Endothelial cell of umbilical vein (primary cell): Measurements from ENCODE around the gene TTLL9. TPM values are rescaled to one million over a fixed set of nuclear protein-coding genes. Genes with fewer than 3 reads are reported as not detected.

Source experiments
- BruUV-seq: library from RNA; stranded (reverse); fragments of 400-500 nt; replicated peaks from 2 replicates; lab custom pipeline; 2021; lab: Mats Ljungman, UMichigan
- CTCF ChIA-PET: fragments of 300-600, 350-600 bp; sonication (Branson Sonifier 250); formaldehyde crosslinking; loops from one replicate; lab custom pipeline; 2021; ENCODE audit warnings: antibody characterized with exemption, inconsistent platforms; lab: Charles Lee
- POLR2A ChIA-PET: fragments of 300-600, 350-600 bp; sonication (Branson Sonifier 250); formaldehyde crosslinking; loops from one replicate; lab custom pipeline; 2021; ENCODE audit warnings: antibody characterized with exemption, inconsistent platforms; lab: Charles Lee
- DNase-seq: peaks from one replicate; pipeline ENCODE4 v3.0.0-alpha.2; 2011; ENCODE audit warnings: low read depth, low spot score
- FAIRE-seq: peaks from 2 replicates; lab custom pipeline; 2011; peaks lifted over from hg19 to GRCh38; lab: Jason Lieb, UNC
- H2AFZ ChIP-seq: 2 replicates; pipeline ENCODE4 v1.6.0; 2012; ENCODE audit warnings: low read depth, low read length, control low read depth, inconsistent platforms
- H3K27ac ChIP-seq: 2 replicates; pipeline ENCODE4 v1.5.1; 2011; ENCODE audit warnings: low read depth, mild to moderate bottlenecking, control low read depth, low read length, moderate library complexity; ENCODE audit not compliant: insufficient read depth
- H3K27me3 ChIP-seq, 2 experiments: 2 replicates each; pipeline versions ENCODE4 v1.6.0 to v1.6.1; 2011; ENCODE audit warnings: low read length in 2 of 2, mixed read lengths in 1 of 2; ENCODE audit not compliant: control insufficient read depth in 2 of 2, insufficient read depth in 2 of 2
- H3K36me3 ChIP-seq, 2 experiments: 2 replicates in 1 of 2; 3 replicates in 1 of 2; pipeline ENCODE4 v1.5.1; 2011; ENCODE audit warnings: low read length in 2 of 2, mild to moderate bottlenecking in 1 of 2, moderate library complexity in 1 of 2; ENCODE audit not compliant: control insufficient read depth in 2 of 2, insufficient read depth in 2 of 2; ENCODE audit errors: extremely low read depth in 1 of 2
- H3K4me1 ChIP-seq: 3 replicates; pipeline ENCODE4 v1.5.1; 2011; ENCODE audit warnings: mild to moderate bottlenecking, low read length; ENCODE audit not compliant: control insufficient read depth, insufficient read depth; ENCODE audit errors: extremely low read depth
- H3K4me2 ChIP-seq: 2 replicates; pipeline ENCODE4 v1.6.1; 2011; ENCODE audit warnings: low read length, control low read depth, mixed read lengths; ENCODE audit not compliant: insufficient read depth
- H3K4me3 ChIP-seq, 3 experiments: fragments of 200-600 bp in 1 of 3; sonication (generic), shearing (Covaris generic) in 1 of 3; replicated peaks in 1 of 3; 2 replicates each; pipeline ENCODE4 v1.5.1; 2011 to 2016; ENCODE audit warnings: control low read depth in 3 of 3, low read length in 3 of 3, mild to moderate bottlenecking in 2 of 3, inconsistent platforms in 1 of 3, low read depth in 1 of 3, moderate library complexity in 1 of 3; ENCODE audit not compliant: insufficient read depth in 1 of 3
- H3K79me2 ChIP-seq: 2 replicates; pipeline ENCODE4 v1.6.0; 2012; ENCODE audit warnings: low read length, inconsistent platforms; ENCODE audit not compliant: control insufficient read depth, insufficient read depth
- H3K9ac ChIP-seq: replicated peaks from 2 replicates; pipeline ENCODE3; 2011; ENCODE audit warnings: low read length, control low read depth; ENCODE audit not compliant: insufficient read depth; ENCODE audit errors: extremely low read depth
- H3K9me1 ChIP-seq: replicated peaks from 3 replicates; pipeline ENCODE4 v1.6.0; 2011; ENCODE audit warnings: mild to moderate bottlenecking, low read length; ENCODE audit not compliant: control insufficient read depth, insufficient read depth; ENCODE audit errors: extremely low read depth
- H3K9me3 ChIP-seq: replicated peaks from 2 replicates; pipeline ENCODE4 v1.5.1; 2012; ENCODE audit warnings: low read length, inconsistent platforms; ENCODE audit not compliant: control insufficient read depth, insufficient read depth
- H4K20me1 ChIP-seq: replicated peaks from 2 replicates; pipeline ENCODE3; 2011; ENCODE audit warnings: mild to moderate bottlenecking, low read length; ENCODE audit not compliant: control insufficient read depth, insufficient read depth; ENCODE audit errors: extremely low read depth
- EZH2 ChIP-seq: IDR thresholded peaks from 2 replicates; pipeline ENCODE4 v1.6.1; 2012; ENCODE audit warnings: borderline replicate concordance, low read depth, mild to moderate bottlenecking, moderate library complexity, low read length, inconsistent platforms; ENCODE audit not compliant: severe bottlenecking
- FOS ChIP-seq: IDR thresholded peaks from 2 replicates; pipeline ENCODE4 v1.6.1; 2011; ENCODE audit warnings: mild to moderate bottlenecking, low read length, moderate library complexity, borderline replicate concordance; ENCODE audit not compliant: insufficient read depth
- GATA2 ChIP-seq: IDR thresholded peaks from 2 replicates; pipeline ENCODE4 v1.7.0; 2011; ENCODE audit warnings: low read depth, mild to moderate bottlenecking, moderate library complexity, mixed read lengths, low read length; ENCODE audit not compliant: insufficient read length, insufficient read depth
- JUN ChIP-seq: IDR thresholded peaks from 2 replicates; pipeline ENCODE4 v1.6.1; 2011; ENCODE audit warnings: borderline replicate concordance, low read depth; ENCODE audit not compliant: insufficient read length, insufficient read depth
- MYC ChIP-seq: IDR thresholded peaks from one replicate; pipeline ENCODE4 v1.6.1; 2011; ENCODE audit warnings: mild to moderate bottlenecking, low read depth, low read length
- POLR2A ChIP-seq: IDR thresholded peaks from 2 replicates; pipeline ENCODE4 v1.6.1; 2012; ENCODE audit warnings: low read depth, mild to moderate bottlenecking, control low read depth, low read length
- POLR2AphosphoS5 ChIP-seq: IDR thresholded peaks from 2 replicates; pipeline ENCODE4 v1.6.1; 2012; ENCODE audit warnings: low read depth, mild to moderate bottlenecking, control low read depth, low read length, moderate library complexity; ENCODE audit not compliant: insufficient read depth
- dilution Hi-C: fragments of 300-500 bp; cut with MboI; formaldehyde crosslinking; loops from one replicate; pipeline ENCODE4 v1.15.0; 2019; ENCODE audit warnings: low sequenced_read_pairs; ENCODE audit not compliant: extremely low pct_ligation_motif_present
- intact Hi-C: fragments of 100-400 bp; cut with micrococcal nuclease; formaldehyde crosslinking; loops from one replicate; pipeline ENCODE4 v1.10.0; 2022
- polyA plus RNA-seq, 4 experiments: library from polyadenylated mRNA; depleted of rRNA in 3 of 4; stranded (reverse) in 3 of 4; unstranded in 1 of 4; fragments of >200 nt; gene quantifications; 2 replicates each; pipeline versions ENCODE4 v1.2.1 to v1.2.3, GENCODE V29; 2011 to 2012; ENCODE audit warnings: missing spikeins in 1 of 4
- total RNA-seq: library from RNA; stranded (reverse); gene quantifications from 2 replicates; pipeline ENCODE4 v1.2.3, GENCODE V29; 2021
- TF ChIP-seq, protein P1 (sequence below): IDR thresholded peaks from 2 replicates; pipeline ENCODE4 v1.6.1; 2011; ENCODE audit not compliant: insufficient read depth, insufficient read length
- TF ChIP-seq, protein P2 (sequence below), 2 donors: IDR thresholded peaks; 1 replicate in 1 of 2; 2 replicates in 1 of 2; pipeline ENCODE4 v1.5.1; 2011; ENCODE audit warnings: low read length in 2 of 2, mild to moderate bottlenecking in 2 of 2, moderate library complexity in 2 of 2, control low read depth in 1 of 2, inconsistent platforms in 1 of 2, low read depth in 1 of 2; ENCODE audit not compliant: insufficient read depth in 1 of 2; ENCODE audit errors: extremely low read depth in 1 of 2

The TTLL9 gene
- total and polyA plus RNA-seq, 2 donors (not counting 3 experiments of a cell fraction or from before 2014, with no cell fraction given) = 0.03 TPM; not detected in 1

DNA sequence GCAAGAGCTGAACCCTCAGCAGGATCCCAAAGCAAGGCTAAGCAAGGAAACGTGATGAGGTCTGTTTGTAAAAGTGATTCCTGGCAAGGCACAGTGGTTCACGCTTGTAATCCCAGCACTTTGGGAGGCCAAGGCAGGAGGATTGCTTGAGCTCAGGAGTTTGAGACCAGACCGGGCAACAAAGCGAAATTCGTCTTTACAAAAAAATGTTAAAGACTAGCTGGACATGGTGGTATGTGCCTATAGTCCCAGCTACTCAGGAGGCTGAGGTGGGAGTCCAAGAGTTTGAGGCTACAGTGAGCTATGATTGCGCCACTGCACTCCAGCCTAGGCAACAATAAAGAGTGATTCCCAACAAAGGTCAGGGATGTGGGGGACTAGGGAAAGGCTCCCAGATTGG lies 93.5 kb downstream of the TTLL9 start:
- Histone ChIP-seq H3K9me3 (no peaks in the 10 kb centered on the region), H3K27me3 (peaks cover 24 to 27% of the 10 kb centered on the region in 2 experiments), H3K9ac (no peak overlapping the region), H3K27ac (no peak overlapping the region), H3K4me1 (no peaks in the 10 kb centered on the region), H2AFZ (no peak overlapping the region), H4K20me1 (no peaks in the 10 kb centered on the region), H3K4me3 (no peak overlapping the region), H3K4me2 (no peak overlapping the region), H3K79me2 (no peaks in the 10 kb centered on the region), H3K9me1 (no peaks in the 10 kb centered on the region), H3K36me3 (no peaks in the 10 kb centered on the region)
- no TSS peak for BruUV-seq
- CTCF ChIA-PET = interaction anchor here (3.7 kb wide), 1 partner anchor 12 kb away, joined by 24 read pairs; the partner anchor contains the start of gene PDRG1
- TF ChIP-seq JUN (no peak), POLR2A (no peak)
- intact Hi-C loops (no loop called here), dilution Hi-C loops (no loop called here)
- DNase-seq (no peak), FAIRE-seq (no peak)
- POLR2A ChIA-PET = no interaction called here

DNA sequence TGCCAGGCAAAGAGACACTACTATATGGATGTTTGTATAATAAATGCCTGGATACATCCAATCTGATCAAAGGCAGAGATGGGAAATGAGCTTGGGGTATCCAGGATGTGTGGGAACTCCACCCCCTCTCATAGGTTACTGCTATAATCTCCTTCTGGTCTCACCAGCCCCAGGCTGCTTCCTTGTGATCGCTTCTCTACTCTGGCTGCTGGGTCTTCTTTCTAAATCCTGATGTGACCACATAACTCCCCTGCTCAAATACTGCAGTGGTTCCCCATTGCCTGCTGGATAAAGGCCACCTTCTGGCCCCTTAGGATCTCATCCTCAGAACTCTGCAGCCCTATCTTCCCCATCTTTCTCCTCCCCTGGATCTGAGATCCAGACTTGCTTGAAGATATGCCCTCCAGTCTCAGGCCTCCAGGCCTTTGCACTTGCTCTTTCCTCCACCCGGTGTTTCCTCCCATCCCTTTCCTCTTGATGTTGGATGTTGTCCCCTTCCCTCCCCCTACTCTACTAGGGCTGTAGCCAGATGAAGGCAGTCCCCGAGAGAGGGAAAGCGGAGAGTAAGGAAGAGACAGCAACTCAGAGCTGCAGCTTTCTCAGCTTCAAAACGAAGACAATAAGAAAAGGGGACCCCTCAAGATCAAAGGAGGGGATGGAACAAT lies 96.7 kb downstream of the TTLL9 start:
- TF ChIP-seq, protein P1, sequence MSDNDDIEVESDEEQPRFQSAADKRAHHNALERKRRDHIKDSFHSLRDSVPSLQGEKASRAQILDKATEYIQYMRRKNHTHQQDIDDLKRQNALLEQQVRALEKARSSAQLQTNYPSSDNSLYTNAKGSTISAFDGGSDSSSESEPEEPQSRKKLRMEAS = no peak
- TF ChIP-seq FOS (no peak), POLR2AphosphoS5 (no peak), EZH2 (no peak), GATA2 (no peak), POLR2A (no peak), JUN (no peak), MYC (no peak)
- TF ChIP-seq, protein P2, sequence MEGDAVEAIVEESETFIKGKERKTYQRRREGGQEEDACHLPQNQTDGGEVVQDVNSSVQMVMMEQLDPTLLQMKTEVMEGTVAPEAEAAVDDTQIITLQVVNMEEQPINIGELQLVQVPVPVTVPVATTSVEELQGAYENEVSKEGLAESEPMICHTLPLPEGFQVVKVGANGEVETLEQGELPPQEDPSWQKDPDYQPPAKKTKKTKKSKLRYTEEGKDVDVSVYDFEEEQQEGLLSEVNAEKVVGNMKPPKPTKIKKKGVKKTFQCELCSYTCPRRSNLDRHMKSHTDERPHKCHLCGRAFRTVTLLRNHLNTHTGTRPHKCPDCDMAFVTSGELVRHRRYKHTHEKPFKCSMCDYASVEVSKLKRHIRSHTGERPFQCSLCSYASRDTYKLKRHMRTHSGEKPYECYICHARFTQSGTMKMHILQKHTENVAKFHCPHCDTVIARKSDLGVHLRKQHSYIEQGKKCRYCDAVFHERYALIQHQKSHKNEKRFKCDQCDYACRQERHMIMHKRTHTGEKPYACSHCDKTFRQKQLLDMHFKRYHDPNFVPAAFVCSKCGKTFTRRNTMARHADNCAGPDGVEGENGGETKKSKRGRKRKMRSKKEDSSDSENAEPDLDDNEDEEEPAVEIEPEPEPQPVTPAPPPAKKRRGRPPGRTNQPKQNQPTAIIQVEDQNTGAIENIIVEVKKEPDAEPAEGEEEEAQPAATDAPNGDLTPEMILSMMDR (IDR thresholded peaks at IDR 0.05; ENCODE audit: extremely low read depth in 1 of 2, insufficient read depth in 1 of 2, low read depth in 1 of 2, low read length in 2 of 2) = no peak
- Histone ChIP-seq H3K4me1 (no peaks in the 10 kb centered on the region), H3K9me1 (no peaks in the 10 kb centered on the region), H3K27me3 (peaks cover 28 to 32% of the 10 kb centered on the region in 2 experiments), H3K9ac (no peak overlapping the region), H3K4me3 (no peak overlapping the region), H3K9me3 (no peaks in the 10 kb centered on the region), H3K4me2 (no peak overlapping the region), H3K36me3 (no peaks in the 10 kb centered on the region), H4K20me1 (no peaks in the 10 kb centered on the region), H3K27ac (no peak overlapping the region), H3K79me2 (no peaks in the 10 kb centered on the region), H2AFZ (no peak overlapping the region)
- no peak for FAIRE-seq
- no peak for DNase-seq
- ChIA-PET POLR2A (no interaction called here), CTCF (interaction anchor here (0.7 to 1.2 kb wide), 3 partner anchors 10 to 15 kb away, joined by 3 to 7 read pairs (median 3); partner anchors contain the start of gene PDRG1)
- no TSS peak for BruUV-seq
- intact Hi-C loops (no loop called here), dilution Hi-C loops (no loop called here)
